Hepatocyte (in vitro differentiated cells): ENCODE results near the gene CRMP1. TPM values are rescaled to one million over a fixed set of nuclear protein-coding genes. Genes with fewer than 3 reads are reported as not detected.

ENCODE experiments used
- DNase-seq: peaks from one replicate; pipeline ENCODE4 v3.0.0-alpha.2; 2016; ENCODE audit warnings: low spot score
- H2AFZ ChIP-seq: fragments of 200-600 bp; sonication (generic); 2 replicates; pipeline ENCODE4 v1.6.0; 2016; ENCODE audit warnings: antibody characterized with exemption, mild to moderate bottlenecking
- H3K27ac ChIP-seq: fragments of 200-600 bp; sonication (generic); 2 replicates; pipeline ENCODE4 v1.5.1; 2016; ENCODE audit warnings: mild to moderate bottlenecking
- H3K27me3 ChIP-seq: fragments of 200-600 bp; sonication (generic); 2 replicates; pipeline ENCODE4 v1.6.1; 2016
- H3K36me3 ChIP-seq: fragments of 200-600 bp; sonication (generic); replicated peaks from 2 replicates; pipeline ENCODE4 v1.5.1; 2016; ENCODE audit warnings: low read depth; ENCODE audit not compliant: insufficient read depth
- H3K4me1 ChIP-seq: fragments of 200-600 bp; sonication (generic); 2 replicates; pipeline ENCODE4 v1.5.1; 2016; ENCODE audit warnings: mild to moderate bottlenecking, moderate library complexity; ENCODE audit not compliant: insufficient read depth
- H3K4me2 ChIP-seq: fragments of 200-600 bp; sonication (generic); 2 replicates; pipeline ENCODE4 v1.6.0; 2016
- H3K4me3 ChIP-seq: fragments of 200-600 bp; sonication (generic); 2 replicates; pipeline ENCODE4 v1.5.1; 2016; ENCODE audit warnings: mild to moderate bottlenecking
- H3K79me2 ChIP-seq: fragments of 200-600 bp; sonication (generic); 2 replicates; pipeline ENCODE4 v1.6.0; 2017; ENCODE audit warnings: mild to moderate bottlenecking
- H3K9me2 ChIP-seq: fragments of 200-600 bp; sonication (generic); replicated peaks from 2 replicates; pipeline ENCODE4 v1.6.0; 2017; ENCODE audit warnings: mild to moderate bottlenecking; ENCODE audit not compliant: insufficient read depth
- H3K9me3 ChIP-seq: fragments of 200-600 bp; sonication (generic); 2 replicates; pipeline ENCODE4 v1.5.1; 2016; ENCODE audit warnings: low read depth, mild to moderate bottlenecking
- H4K20me1 ChIP-seq: fragments of 200-600 bp; sonication (generic); 2 replicates; pipeline ENCODE4 v1.6.0; 2016; ENCODE audit warnings: mild to moderate bottlenecking; ENCODE audit not compliant: insufficient read depth, poor library complexity, severe bottlenecking
- EZH2 ChIP-seq: fragments of 200-600 bp; sonication (generic); IDR thresholded peaks from 2 replicates; pipeline ENCODE4 v1.6.1; 2016; ENCODE audit warnings: antibody characterized with exemption, mild to moderate bottlenecking, borderline replicate concordance
- EZH2phosphoT487 ChIP-seq: fragments of 200-600 bp; sonication (generic); IDR thresholded peaks from one replicate; pipeline ENCODE4 v1.6.1; 2018; ENCODE audit warnings: antibody characterized with exemption, mild to moderate bottlenecking, low read depth, moderate library complexity; ENCODE audit not compliant: unreplicated experiment, severe bottlenecking
- WGBS: methylation state at CpG from one replicate; pipeline ENCODE4 v1.1.6; 2016; ENCODE audit warnings: low lambda C conversion rate; ENCODE audit errors: missing lambda C conversion rate; 5-methylcytosine and 5-hydroxymethylcytosine counted together
- polyA plus RNA-seq: library from polyadenylated mRNA; unstranded; fragments of >200 nt; fragmentation: Nextera tagmentation; extraction: Ambion mirVana; gene quantifications from 2 replicates; pipeline ENCODE4 v1.2.1, GENCODE V29; 2016
- total RNA-seq: library from RNA; depleted of rRNA; stranded (reverse); fragments of >200 nt; gene quantifications from 2 replicates; pipeline ENCODE4 v1.2.3, GENCODE V29; 2014
- TF ChIP-seq, protein P1 (sequence below): fragments of 200-600 bp; sonication (generic); IDR thresholded peaks from 2 replicates; pipeline ENCODE4 v1.5.1; 2016; ENCODE audit warnings: antibody characterized with exemption, mild to moderate bottlenecking; ENCODE audit not compliant: poor library complexity

Gene CRMP1
- total and polyA plus RNA-seq, 2 experiments from 2014 or later: 12.5 to 12.9 TPM

GRCh38 chr4:5784021-5784420 is 108.9 kb downstream of the CRMP1 start:
- H3K4me3 ChIP-seq: no peak overlapping the region
- no peaks in the 10 kb centered on the region for H3K36me3 ChIP-seq
- no peak for DNase-seq
- H3K79me2 ChIP-seq: no peaks in the 10 kb centered on the region
- H3K9me2 ChIP-seq: no peaks in the 10 kb centered on the region
- no peaks in the 10 kb centered on the region for H3K9me3 ChIP-seq
- TF ChIP-seq EZH2 (no peak), EZH2phosphoT487 (no peak)
- TF ChIP-seq, protein P1, sequence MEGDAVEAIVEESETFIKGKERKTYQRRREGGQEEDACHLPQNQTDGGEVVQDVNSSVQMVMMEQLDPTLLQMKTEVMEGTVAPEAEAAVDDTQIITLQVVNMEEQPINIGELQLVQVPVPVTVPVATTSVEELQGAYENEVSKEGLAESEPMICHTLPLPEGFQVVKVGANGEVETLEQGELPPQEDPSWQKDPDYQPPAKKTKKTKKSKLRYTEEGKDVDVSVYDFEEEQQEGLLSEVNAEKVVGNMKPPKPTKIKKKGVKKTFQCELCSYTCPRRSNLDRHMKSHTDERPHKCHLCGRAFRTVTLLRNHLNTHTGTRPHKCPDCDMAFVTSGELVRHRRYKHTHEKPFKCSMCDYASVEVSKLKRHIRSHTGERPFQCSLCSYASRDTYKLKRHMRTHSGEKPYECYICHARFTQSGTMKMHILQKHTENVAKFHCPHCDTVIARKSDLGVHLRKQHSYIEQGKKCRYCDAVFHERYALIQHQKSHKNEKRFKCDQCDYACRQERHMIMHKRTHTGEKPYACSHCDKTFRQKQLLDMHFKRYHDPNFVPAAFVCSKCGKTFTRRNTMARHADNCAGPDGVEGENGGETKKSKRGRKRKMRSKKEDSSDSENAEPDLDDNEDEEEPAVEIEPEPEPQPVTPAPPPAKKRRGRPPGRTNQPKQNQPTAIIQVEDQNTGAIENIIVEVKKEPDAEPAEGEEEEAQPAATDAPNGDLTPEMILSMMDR: no peak
- no peaks in the 10 kb centered on the region for H3K4me1 ChIP-seq
- H3K27me3 ChIP-seq: no peaks in the 10 kb centered on the region
- no peak overlapping the region for H2AFZ ChIP-seq
- no peaks in the 10 kb centered on the region for H4K20me1 ChIP-seq
- 89% methylated on average over 6 of the region's 6 CpGs for WGBS
- no peak overlapping the region for H3K27ac ChIP-seq
- H3K4me2 ChIP-seq: no peak overlapping the region

GRCh38 chr4:5783486-5783885 is 109.4 kb downstream of the CRMP1 start:
- Histone ChIP-seq H4K20me1 (no peaks in the 10 kb centered on the region), H3K4me2 (no peak overlapping the region), H3K27me3 (no peaks in the 10 kb centered on the region), H3K9me3 (no peaks in the 10 kb centered on the region), H3K27ac (no peak overlapping the region), H3K79me2 (no peaks in the 10 kb centered on the region), H2AFZ (no peak overlapping the region), H3K9me2 (no peaks in the 10 kb centered on the region), H3K4me1 (no peaks in the 10 kb centered on the region), H3K4me3 (no peak overlapping the region), H3K36me3 (no peaks in the 10 kb centered on the region)
- TF ChIP-seq EZH2phosphoT487 (no peak), EZH2 (no peak)
- TF ChIP-seq, protein P1: no peak
- DNase-seq: no peak
- 89% methylated on average over 14 of the region's 14 CpGs for WGBS

DNA sequence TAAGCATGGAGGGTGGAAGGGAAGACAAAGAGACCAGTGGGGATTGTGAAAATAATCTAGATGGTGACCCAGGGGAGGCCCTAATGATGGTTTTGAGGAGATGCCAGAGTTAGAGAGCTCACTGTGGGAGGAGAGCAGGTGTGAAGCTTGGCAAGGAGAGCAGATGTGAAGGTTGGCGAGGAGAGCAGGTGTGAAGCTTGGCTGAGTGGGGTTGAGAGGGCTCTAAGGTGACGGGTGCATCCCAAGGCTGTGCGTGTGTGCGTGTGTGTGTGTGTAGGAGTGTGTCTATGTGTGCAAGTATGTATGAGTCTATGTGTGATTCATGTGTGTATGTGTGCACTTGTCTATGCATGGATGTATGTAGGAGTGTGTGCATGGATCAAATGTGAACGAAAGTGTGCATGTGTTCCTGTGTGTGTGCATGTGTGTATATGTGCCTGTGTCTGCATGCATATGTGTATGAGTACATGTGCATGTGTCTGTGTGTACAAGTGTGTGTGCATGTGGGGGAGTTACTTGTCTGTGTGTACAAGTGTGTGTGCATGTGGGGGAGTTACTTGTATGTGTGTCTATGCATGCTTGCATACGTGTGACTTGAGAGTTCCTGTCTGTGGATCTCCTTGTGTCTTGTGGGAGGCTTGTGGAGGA is 109.9 kb downstream of the CRMP1 start:
- WGBS: 95% methylated on average over 6 of the region's 6 CpGs
- TF ChIP-seq EZH2phosphoT487 (no peak), EZH2 (no peak)
- TF ChIP-seq, protein P1: no peak
- Histone ChIP-seq H3K27ac (no peak overlapping the region), H2AFZ (no peak overlapping the region), H3K79me2 (no peaks in the 10 kb centered on the region), H3K4me3 (no peak overlapping the region), H3K9me3 (no peaks in the 10 kb centered on the region), H3K9me2 (no peaks in the 10 kb centered on the region), H3K4me2 (no peak overlapping the region), H3K27me3 (no peaks in the 10 kb centered on the region), H3K4me1 (no peaks in the 10 kb centered on the region), H4K20me1 (no peaks in the 10 kb centered on the region), H3K36me3 (no peaks in the 10 kb centered on the region)
- DNase-seq: no peak
